ENCODE measurements around the gene NPHS1. TPM values are rescaled to one million over a fixed set of nuclear protein-coding genes. Genes with fewer than 3 reads are reported as not detected.

Gene NPHS1
- polyA plus RNA-seq, 1 donor from 2014 or later: 0.05 TPM

GRCh38 chr19:35859414-35859813, 7.1 kb upstream of the NPHS1 start:
- Histone ChIP-seq H3K4me3 (ENCODE audit: low read length) (no peak overlapping the region), H3K27me3 (ENCODE audit: insufficient read depth, low read depth, low read length) (peaks cover 17% of the 10 kb centered on the region)
- no peak for TF ChIP-seq EZH2 (IDR thresholded peaks at IDR 0.05; ENCODE audit: borderline replicate concordance, insufficient read depth, low read length, poor library complexity, severe bottlenecking)

GRCh38 chr19:35858311-35858710, 6.0 kb upstream of the NPHS1 start:
- Histone ChIP-seq H3K27ac (ENCODE audit: low read length) (no peak overlapping the region), H3K79me2 (replicated peaks; ENCODE audit: insufficient read depth, low read length) (no peaks in the 10 kb centered on the region), H3F3A (ENCODE audit: insufficient read depth, low read length, poor library complexity, severe bottlenecking) (no peaks in the 10 kb centered on the region), H3K9me3 (ENCODE audit: low read length) (no peaks in the 10 kb centered on the region), H4K20me1 (ENCODE audit: insufficient read depth) (no peaks in the 10 kb centered on the region), H3K4me2 (ENCODE audit: low read length) (no peak overlapping the region), H3K4me3 (ENCODE audit: low read length) (no peak overlapping the region), H3K27me3 (ENCODE audit: insufficient read depth, low read depth, low read length) (peaks cover 17% of the 10 kb centered on the region), H3K36me3 (ENCODE audit: insufficient read depth, low read length) (no peaks in the 10 kb centered on the region), H3K9ac (ENCODE audit: low read length) (no peak overlapping the region), H2AFZ (ENCODE audit: low read depth, low read length) (no peak overlapping the region), H3K9me2 (ENCODE audit: insufficient read depth, low read length) (no peaks in the 10 kb centered on the region)
- TF ChIP-seq POLR2AphosphoS5 (IDR thresholded peaks at IDR 0.05) (no peak), EZH2 (IDR thresholded peaks at IDR 0.05; ENCODE audit: borderline replicate concordance, insufficient read depth, low read length, poor library complexity, severe bottlenecking) (no peak), TAF1 (IDR thresholded peaks at IDR 0.05; ENCODE audit: low read depth) (no peak), MXI1 (conservative IDR thresholded peaks at IDR 0.05; ENCODE audit: poor library complexity, severe bottlenecking) (no peak), EP300 (conservative IDR thresholded peaks at IDR 0.05; ENCODE audit: poor library complexity, severe bottlenecking) (no peak)

More at GRCh38 chr19:35859414-35859813, 7.1 kb upstream of the NPHS1 start:
- H3K79me2 ChIP-seq (replicated peaks; ENCODE audit: insufficient read depth, low read length): no peaks in the 10 kb centered on the region
- no peaks in the 10 kb centered on the region for H3K36me3 ChIP-seq (ENCODE audit: insufficient read depth, low read length)
- H3F3A ChIP-seq (ENCODE audit: insufficient read depth, low read length, poor library complexity, severe bottlenecking): no peaks in the 10 kb centered on the region
- no peak overlapping the region for H2AFZ ChIP-seq (ENCODE audit: low read depth, low read length)
- no peak overlapping the region for H3K9ac ChIP-seq (ENCODE audit: low read length)
- no peaks in the 10 kb centered on the region for H4K20me1 ChIP-seq (ENCODE audit: insufficient read depth)
- no peak overlapping the region for H3K4me2 ChIP-seq (ENCODE audit: low read length)
- no peaks in the 10 kb centered on the region for H3K9me2 ChIP-seq (ENCODE audit: insufficient read depth, low read length)
- no peaks in the 10 kb centered on the region for H3K9me3 ChIP-seq (ENCODE audit: low read length)
- H3K27ac ChIP-seq (ENCODE audit: low read length): no peak overlapping the region

DNA sequence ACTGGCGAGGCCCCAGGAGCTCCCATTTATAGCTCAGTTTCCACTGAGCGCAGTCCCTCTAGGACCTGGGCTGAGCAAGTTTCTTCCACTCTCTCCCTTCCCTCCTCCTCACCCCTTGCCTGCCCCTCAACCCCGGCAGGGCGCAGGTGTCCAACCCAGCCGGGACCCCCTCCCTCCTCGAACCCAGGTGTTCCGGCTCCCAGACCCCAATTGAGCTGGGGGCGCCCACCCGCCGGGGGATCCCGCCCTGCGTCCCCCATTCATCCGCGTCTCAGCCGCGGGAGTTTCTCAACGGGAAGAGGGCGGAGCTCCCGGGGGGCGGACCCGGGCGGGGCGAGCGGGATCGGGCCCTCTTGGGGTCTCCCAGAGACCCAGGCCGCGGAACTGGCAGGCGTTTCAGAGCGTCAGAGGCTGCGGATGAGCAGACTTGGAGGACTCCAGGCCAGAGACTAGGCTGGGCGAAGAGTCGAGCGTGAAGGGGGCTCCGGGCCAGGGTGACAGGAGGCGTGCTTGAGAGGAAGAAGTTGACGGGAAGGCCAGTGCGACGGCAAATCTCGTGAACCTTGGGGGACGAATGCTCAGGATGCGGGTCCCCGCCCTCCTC, 4.3 kb upstream of the NPHS1 start, which contains the start of gene KIRREL2:
Gene KIRREL2, plus strand, starts transcription at position 366 of the 604 bp plus-strand sequence. Its CDS starts 209 bp downstream, at position 575.
- no peaks in the 10 kb centered on the region for H3K9me2 ChIP-seq (ENCODE audit: insufficient read depth, low read length)
- no peaks in the 10 kb centered on the region for H3F3A ChIP-seq (ENCODE audit: insufficient read depth, low read length, poor library complexity, severe bottlenecking)
- TF ChIP-seq MXI1 (conservative IDR thresholded peaks at IDR 0.05; ENCODE audit: poor library complexity, severe bottlenecking): peak; percentile 14
- no peak for TF ChIP-seq EP300 (conservative IDR thresholded peaks at IDR 0.05; ENCODE audit: poor library complexity, severe bottlenecking)
- peak; percentile 12 for TF ChIP-seq RAD21 (conservative IDR thresholded peaks at IDR 0.05)
- peak within 1 kb of the TSS; percentile 27 for H2AFZ ChIP-seq (ENCODE audit: low read depth, low read length)
- H4K20me1 ChIP-seq (ENCODE audit: insufficient read depth): no peaks in the 10 kb centered on the region
- H3K9me3 ChIP-seq (ENCODE audit: low read length): no peaks in the 10 kb centered on the region
- peak within 1 kb of the TSS; percentile 69 for H3K4me3 ChIP-seq (ENCODE audit: low read length)
- H3K27ac ChIP-seq (ENCODE audit: low read length): no peak within 1 kb of the TSS
- H3K4me2 ChIP-seq (ENCODE audit: low read length): peak within 1 kb of the TSS; percentile 73
- H3K27me3 ChIP-seq (ENCODE audit: insufficient read depth, low read depth, low read length): peaks cover 16% of the 10 kb centered on the region
- H3K9ac ChIP-seq (ENCODE audit: low read length): peak within 1 kb of the TSS; percentile 47
- no peaks in the 10 kb centered on the region for H3K36me3 ChIP-seq (ENCODE audit: insufficient read depth, low read length)
- H3K79me2 ChIP-seq (replicated peaks; ENCODE audit: insufficient read depth, low read length): no peaks in the 10 kb centered on the region

DNA sequence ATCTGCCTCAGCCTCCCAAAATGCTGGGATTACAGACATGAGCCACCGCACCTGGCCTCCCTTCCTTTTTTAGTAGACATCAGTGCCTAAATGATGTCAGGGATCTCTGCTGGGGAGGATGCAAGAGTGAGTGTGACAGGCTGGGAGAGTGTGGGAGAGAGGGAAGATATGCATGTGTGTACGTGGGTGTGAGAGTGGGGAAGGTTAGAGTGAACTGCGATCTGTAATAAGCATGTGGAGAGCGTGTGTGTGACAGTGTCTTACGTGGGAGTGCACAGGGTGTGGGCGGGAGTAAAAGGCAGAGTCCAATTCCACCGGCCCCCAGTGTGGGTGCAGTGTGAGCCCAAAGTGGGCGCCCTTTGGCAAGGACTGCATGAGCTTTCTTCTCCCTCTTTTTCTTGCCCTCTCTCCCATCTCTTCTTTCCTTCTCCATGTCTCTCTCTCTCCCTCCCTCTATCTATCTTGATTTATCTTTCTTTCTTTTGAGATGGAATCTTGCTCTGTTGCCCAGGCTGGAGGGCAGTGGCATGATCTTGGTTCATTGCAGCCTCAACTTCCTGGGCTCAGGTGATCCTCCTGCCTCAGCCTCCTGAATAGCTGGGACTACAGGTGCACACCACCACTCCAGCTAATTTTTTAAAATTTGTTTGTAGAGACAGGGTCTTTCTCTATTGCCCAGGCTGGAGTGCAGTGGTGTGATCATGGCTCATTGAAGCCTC, 893 bp upstream of the NPHS1 start:
- H2AFZ ChIP-seq (ENCODE audit: low read depth, low read length): no peak overlapping the region
- no peaks in the 10 kb centered on the region for H4K20me1 ChIP-seq (ENCODE audit: insufficient read depth)
- no peak overlapping the region for H3K9ac ChIP-seq (ENCODE audit: low read length)
- no peak overlapping the region for H3K4me2 ChIP-seq (ENCODE audit: low read length)
- TF ChIP-seq POLR2AphosphoS5 (IDR thresholded peaks at IDR 0.05): no peak
- TF ChIP-seq, protein P1, sequence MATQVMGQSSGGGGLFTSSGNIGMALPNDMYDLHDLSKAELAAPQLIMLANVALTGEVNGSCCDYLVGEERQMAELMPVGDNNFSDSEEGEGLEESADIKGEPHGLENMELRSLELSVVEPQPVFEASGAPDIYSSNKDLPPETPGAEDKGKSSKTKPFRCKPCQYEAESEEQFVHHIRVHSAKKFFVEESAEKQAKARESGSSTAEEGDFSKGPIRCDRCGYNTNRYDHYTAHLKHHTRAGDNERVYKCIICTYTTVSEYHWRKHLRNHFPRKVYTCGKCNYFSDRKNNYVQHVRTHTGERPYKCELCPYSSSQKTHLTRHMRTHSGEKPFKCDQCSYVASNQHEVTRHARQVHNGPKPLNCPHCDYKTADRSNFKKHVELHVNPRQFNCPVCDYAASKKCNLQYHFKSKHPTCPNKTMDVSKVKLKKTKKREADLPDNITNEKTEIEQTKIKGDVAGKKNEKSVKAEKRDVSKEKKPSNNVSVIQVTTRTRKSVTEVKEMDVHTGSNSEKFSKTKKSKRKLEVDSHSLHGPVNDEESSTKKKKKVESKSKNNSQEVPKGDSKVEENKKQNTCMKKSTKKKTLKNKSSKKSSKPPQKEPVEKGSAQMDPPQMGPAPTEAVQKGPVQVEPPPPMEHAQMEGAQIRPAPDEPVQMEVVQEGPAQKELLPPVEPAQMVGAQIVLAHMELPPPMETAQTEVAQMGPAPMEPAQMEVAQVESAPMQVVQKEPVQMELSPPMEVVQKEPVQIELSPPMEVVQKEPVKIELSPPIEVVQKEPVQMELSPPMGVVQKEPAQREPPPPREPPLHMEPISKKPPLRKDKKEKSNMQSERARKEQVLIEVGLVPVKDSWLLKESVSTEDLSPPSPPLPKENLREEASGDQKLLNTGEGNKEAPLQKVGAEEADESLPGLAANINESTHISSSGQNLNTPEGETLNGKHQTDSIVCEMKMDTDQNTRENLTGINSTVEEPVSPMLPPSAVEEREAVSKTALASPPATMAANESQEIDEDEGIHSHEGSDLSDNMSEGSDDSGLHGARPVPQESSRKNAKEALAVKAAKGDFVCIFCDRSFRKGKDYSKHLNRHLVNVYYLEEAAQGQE (IDR thresholded peaks at IDR 0.05; ENCODE audit: borderline replicate concordance): no peak
- no peak for TF ChIP-seq EZH2 (IDR thresholded peaks at IDR 0.05; ENCODE audit: borderline replicate concordance, insufficient read depth, low read length, poor library complexity, severe bottlenecking)
- TF ChIP-seq EP300 (conservative IDR thresholded peaks at IDR 0.05; ENCODE audit: poor library complexity, severe bottlenecking): no peak
- TF ChIP-seq RAD21 (conservative IDR thresholded peaks at IDR 0.05): no peak
- TF ChIP-seq SMC3 (conservative IDR thresholded peaks at IDR 0.05; ENCODE audit: poor library complexity): no peak
- TF ChIP-seq TAF1 (IDR thresholded peaks at IDR 0.05; ENCODE audit: low read depth): no peak
- TF ChIP-seq MXI1 (conservative IDR thresholded peaks at IDR 0.05; ENCODE audit: poor library complexity, severe bottlenecking): no peak
- TF ChIP-seq, protein P2, sequence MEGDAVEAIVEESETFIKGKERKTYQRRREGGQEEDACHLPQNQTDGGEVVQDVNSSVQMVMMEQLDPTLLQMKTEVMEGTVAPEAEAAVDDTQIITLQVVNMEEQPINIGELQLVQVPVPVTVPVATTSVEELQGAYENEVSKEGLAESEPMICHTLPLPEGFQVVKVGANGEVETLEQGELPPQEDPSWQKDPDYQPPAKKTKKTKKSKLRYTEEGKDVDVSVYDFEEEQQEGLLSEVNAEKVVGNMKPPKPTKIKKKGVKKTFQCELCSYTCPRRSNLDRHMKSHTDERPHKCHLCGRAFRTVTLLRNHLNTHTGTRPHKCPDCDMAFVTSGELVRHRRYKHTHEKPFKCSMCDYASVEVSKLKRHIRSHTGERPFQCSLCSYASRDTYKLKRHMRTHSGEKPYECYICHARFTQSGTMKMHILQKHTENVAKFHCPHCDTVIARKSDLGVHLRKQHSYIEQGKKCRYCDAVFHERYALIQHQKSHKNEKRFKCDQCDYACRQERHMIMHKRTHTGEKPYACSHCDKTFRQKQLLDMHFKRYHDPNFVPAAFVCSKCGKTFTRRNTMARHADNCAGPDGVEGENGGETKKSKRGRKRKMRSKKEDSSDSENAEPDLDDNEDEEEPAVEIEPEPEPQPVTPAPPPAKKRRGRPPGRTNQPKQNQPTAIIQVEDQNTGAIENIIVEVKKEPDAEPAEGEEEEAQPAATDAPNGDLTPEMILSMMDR (IDR thresholded peaks at IDR 0.05; ENCODE audit: poor library complexity, severe bottlenecking): no peak
- H3K36me3 ChIP-seq (ENCODE audit: insufficient read depth, low read length): no peaks in the 10 kb centered on the region
- no peak overlapping the region for H3K4me3 ChIP-seq (ENCODE audit: low read length)
- peaks cover 3% of the 10 kb centered on the region for H3K27me3 ChIP-seq (ENCODE audit: insufficient read depth, low read depth, low read length)
- no peaks in the 10 kb centered on the region for H3K9me2 ChIP-seq (ENCODE audit: insufficient read depth, low read length)
- H3K9me3 ChIP-seq (ENCODE audit: low read length): no peaks in the 10 kb centered on the region
- H3K79me2 ChIP-seq (replicated peaks; ENCODE audit: insufficient read depth, low read length): no peaks in the 10 kb centered on the region
- no peaks in the 10 kb centered on the region for H3F3A ChIP-seq (ENCODE audit: insufficient read depth, low read length, poor library complexity, severe bottlenecking)
- H3K27ac ChIP-seq (ENCODE audit: low read length): no peak overlapping the region

Measured in neural cell (in vitro differentiated cells).